Activated T-cell treated with anti-CD3 and anti-CD28 coated beads, Interleukin-2, amount 50 U/mL, for 72 hours (primary cell): ENCODE data around the gene ST6GALNAC4. TPM values are rescaled to one million over a fixed set of nuclear protein-coding genes. Genes with fewer than 3 reads are reported as not detected.
"Not testable (repeated sequence)": the region's sequence is repeated elsewhere in the genome, so short reads cannot be mapped to it uniquely, and the experiment has no call there.

Experiments
- ATAC-seq, 2 donors: fragments of 150-1000 bp; cut with Tn5 transposase; replicated peaks in 1 of 2; 2 replicates each; pipeline ENCODE4 v1.10.0; 2021; ENCODE audit warnings: moderate library complexity in 2 of 2, mild to moderate bottlenecking in 1 of 2
- DNase-seq, 2 donors: peaks; one replicate each; pipeline ENCODE4 v3.0.0; 2021 to 2022; ENCODE audit warnings: mixed read lengths in 1 of 2
- H3K27ac Mint-ChIP-seq: one replicate; pipeline ENCODE4 v1.8.0; 2022; ENCODE audit warnings: mild to moderate bottlenecking, moderate library complexity, mixed read lengths
- H3K27me3 Mint-ChIP-seq: one replicate; pipeline ENCODE4 v1.8.0; 2022; ENCODE audit warnings: low read depth, mixed read lengths
- H3K36me3 Mint-ChIP-seq, 2 donors: one replicate each; pipeline ENCODE4 v1.8.0; 2022; ENCODE audit warnings: mixed read lengths in 2 of 2, mild to moderate bottlenecking in 1 of 2; ENCODE audit not compliant: insufficient read depth in 2 of 2
- H3K4me1 Mint-ChIP-seq: one replicate; pipeline ENCODE4 v1.8.0; 2022; ENCODE audit warnings: low read depth, mixed read lengths
- H3K4me3 Mint-ChIP-seq, 2 donors: one replicate each; pipeline ENCODE4 v1.8.0; 2022; ENCODE audit warnings: mild to moderate bottlenecking in 2 of 2, mixed read lengths in 2 of 2, moderate library complexity in 2 of 2
- H3K9me3 Mint-ChIP-seq, 2 donors: one replicate each; pipeline ENCODE4 v1.8.0; 2022; ENCODE audit warnings: mixed read lengths in 2 of 2
- total RNA-seq, 2 donors: library from RNA; stranded (reverse); gene quantifications; one replicate each; pipeline ENCODE4 v1.2.3, GENCODE V29; 2022

ST6GALNAC4 gene
- total RNA-seq, 2 donors from 2014 or later: 28.1 to 30.5 TPM

DNA sequence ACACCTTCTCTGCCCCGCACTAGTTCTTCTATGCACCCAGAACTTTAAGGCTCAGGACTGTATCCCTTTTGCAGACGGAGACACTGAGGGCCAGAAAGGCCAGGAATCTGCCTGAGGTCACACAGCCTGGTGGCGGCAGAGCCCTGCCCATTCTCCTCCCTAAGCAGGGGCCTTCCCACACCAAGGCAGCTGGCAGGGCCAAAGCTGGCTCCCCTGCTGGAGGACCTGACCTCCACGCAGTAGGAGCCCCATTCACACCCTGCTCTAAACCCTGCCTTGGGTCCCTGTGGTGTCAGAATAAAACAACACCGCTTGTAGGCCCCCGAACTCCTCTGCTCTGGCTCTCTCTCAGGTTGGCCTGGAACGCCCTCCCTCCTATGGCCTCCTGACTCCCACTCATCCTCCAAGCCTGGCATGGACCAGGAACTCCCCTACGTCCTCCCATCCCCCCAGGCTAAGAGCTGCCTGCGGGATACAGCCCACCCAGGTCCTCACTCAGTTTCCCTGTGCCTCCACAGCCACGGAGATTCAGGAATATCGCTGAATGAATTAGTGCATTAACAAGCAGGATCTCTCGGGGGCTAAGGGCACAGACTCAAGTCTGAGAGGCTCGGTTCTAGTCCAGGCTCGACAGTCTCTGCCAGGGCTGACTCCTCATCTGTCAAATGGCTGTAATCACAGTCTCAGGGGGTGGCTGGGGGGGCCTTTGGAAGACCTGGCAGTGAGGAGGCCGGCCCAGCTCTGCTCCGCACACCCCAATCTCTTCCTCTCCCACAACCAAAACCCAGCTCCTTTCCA is 20.2 kb downstream of the ST6GALNAC4 start:
- H3K4me1 Mint-ChIP-seq: peaks cover 14% of the 10 kb centered on the region
- H3K27me3 Mint-ChIP-seq: no peaks in the 10 kb centered on the region
- H3K27ac Mint-ChIP-seq: no peak overlapping the region
- peaks cover 0 to 2% of the 10 kb centered on the region in 2 donors for H3K9me3 Mint-ChIP-seq
- H3K36me3 Mint-ChIP-seq: peaks cover 21 to 37% of the 10 kb centered on the region in 2 donors
- DNase-seq (no peak), ATAC-seq (no peak)
- no peak overlapping the region for H3K4me3 Mint-ChIP-seq

DNA sequence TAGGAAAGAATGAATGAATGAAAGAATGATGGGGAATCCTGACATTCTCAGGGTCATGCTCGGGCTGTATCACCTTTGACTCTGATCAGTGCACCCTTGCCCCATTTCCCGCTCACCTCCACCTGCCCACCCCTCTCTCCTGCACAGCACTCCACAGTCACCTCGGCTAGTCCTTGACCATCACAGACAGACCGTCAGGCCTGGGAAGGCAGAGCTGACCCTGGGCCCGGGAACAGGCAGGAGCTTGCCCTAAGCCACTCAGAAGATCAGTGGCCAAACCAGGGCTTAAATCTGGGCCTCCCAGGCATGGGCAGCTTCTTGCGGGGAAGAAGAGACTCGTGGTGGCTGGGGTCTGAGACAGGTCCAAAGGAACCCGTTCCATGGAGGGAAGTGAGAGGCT is 21.0 kb downstream of the ST6GALNAC4 start:
- Mint-ChIP-seq H3K27ac (no peak overlapping the region), H3K9me3 (peaks cover 0 to 2% of the 10 kb centered on the region in 2 donors), H3K4me1 (peaks cover 14% of the 10 kb centered on the region), H3K36me3 (peaks cover 24 to 43% of the 10 kb centered on the region in 2 donors), H3K4me3 (no peak overlapping the region), H3K27me3 (no peaks in the 10 kb centered on the region)
- ATAC-seq: no peak
- no peak for DNase-seq

DNA sequence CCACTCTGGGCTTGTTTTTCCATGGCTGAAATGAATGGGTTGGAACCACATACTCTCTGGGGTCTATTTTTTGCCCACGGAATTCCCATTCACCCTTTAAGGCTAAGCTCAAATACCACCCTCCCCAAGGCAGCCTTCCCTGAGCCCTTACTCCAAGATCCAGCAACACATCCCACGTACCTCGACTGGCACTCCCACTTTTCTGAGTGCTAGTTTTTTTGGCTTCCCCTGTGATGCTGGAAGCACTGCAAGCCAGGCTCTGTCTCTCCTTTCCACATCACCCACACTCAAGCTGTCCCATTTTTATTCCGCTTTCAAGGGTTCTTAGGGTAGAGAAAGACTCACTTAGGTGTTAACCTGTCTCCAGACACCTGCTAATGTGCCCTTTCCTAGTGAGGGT is 23.4 kb downstream of the ST6GALNAC4 start:
- Mint-ChIP-seq H3K4me3 (no peak overlapping the region), H3K9me3 (peaks cover 0 to 2% of the 10 kb centered on the region in 2 donors), H3K4me1 (peaks cover 10% of the 10 kb centered on the region), H3K27me3 (no peaks in the 10 kb centered on the region), H3K27ac (no peak overlapping the region), H3K36me3 (peaks cover 23 to 47% of the 10 kb centered on the region in 2 donors)
- no peak for ATAC-seq
- DNase-seq: no peak

DNA sequence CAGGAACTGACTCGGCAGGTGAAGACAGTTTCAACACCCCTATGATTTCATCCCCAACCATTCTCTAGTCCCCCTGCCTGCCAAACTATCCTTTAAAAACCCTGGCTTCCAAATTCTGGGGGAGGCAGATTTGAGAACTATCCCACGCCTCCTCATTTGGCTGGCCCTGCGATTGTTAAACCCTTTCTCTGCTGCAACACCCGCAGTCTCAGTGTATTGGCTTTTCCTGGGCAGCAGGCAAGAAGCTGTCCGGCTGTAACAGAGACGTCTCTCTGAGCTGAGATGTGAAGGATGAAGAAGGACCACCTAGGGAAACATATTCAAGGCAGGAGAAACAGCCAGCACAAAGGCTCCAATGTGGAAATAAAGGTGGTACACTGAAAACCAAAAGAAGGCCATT is 24.0 kb downstream of the ST6GALNAC4 start:
- Mint-ChIP-seq H3K9me3 (peaks cover 0 to 2% of the 10 kb centered on the region in 2 donors), H3K27me3 (no peaks in the 10 kb centered on the region), H3K4me1 (peaks cover 8% of the 10 kb centered on the region), H3K36me3 (peaks cover 23 to 47% of the 10 kb centered on the region in 2 donors), H3K27ac (peak overlapping the region; percentile 8), H3K4me3 (no peak overlapping the region)
- no peak for DNase-seq
- ATAC-seq: no peak

DNA sequence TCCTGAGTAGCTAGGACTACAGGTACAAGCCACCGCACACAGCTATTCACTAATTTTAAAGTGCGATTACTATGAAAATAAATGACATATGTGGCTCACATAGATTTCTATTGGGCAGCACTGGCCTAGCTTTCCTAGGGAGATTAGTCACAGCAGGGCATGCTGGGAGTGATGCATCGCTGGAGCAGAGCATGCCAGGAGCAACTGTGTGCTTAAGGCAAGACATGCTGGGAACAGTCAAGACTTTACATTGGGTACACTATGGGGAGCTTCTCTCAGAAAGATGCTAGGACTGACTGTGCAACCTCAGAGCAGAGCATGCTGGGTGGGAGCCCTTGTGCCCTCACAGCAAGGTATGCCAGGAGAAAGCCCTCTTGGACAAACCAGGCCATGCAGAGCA is 26.8 kb downstream of the ST6GALNAC4 start:
- DNase-seq: no peak
- Mint-ChIP-seq H3K9me3 (peaks cover 0 to 2% of the 10 kb centered on the region in 2 donors), H3K4me1 (peaks cover 6% of the 10 kb centered on the region), H3K27ac (no peak overlapping the region), H3K27me3 (no peaks in the 10 kb centered on the region), H3K36me3 (peaks cover 24 to 41% of the 10 kb centered on the region in 2 donors), H3K4me3 (no peak overlapping the region)
- ATAC-seq: no peak

DNA sequence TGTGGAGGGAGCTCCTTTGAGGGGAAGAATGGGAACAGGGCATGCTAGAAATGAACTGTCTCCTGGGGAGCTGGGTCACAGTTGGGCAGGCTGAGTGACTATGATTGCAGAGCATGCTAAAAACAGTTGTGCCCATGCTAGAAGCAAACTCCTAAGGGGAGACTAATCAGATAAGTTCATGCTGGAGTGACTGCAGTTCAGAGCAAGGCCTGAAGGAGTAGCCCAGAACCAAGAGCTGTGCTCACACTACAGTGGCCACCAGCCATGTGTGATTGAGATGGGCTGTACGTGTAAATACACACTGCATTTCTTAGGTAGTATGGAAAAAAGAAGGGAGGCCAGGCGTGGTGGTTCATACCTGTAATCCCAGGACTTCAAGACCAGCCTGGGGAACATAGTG is 29.0 kb downstream of the ST6GALNAC4 start:
- Mint-ChIP-seq H3K9me3 (no peaks in the 10 kb centered on the region), H3K36me3 (peaks cover 9 to 26% of the 10 kb centered on the region in 2 donors), H3K27ac (no peak overlapping the region), H3K27me3 (no peaks in the 10 kb centered on the region), H3K4me1 (peaks cover 6% of the 10 kb centered on the region), H3K4me3 (no peak overlapping the region)
- ATAC-seq (peak in 1 of 2 donors; percentile 18), DNase-seq (no peak)

DNA sequence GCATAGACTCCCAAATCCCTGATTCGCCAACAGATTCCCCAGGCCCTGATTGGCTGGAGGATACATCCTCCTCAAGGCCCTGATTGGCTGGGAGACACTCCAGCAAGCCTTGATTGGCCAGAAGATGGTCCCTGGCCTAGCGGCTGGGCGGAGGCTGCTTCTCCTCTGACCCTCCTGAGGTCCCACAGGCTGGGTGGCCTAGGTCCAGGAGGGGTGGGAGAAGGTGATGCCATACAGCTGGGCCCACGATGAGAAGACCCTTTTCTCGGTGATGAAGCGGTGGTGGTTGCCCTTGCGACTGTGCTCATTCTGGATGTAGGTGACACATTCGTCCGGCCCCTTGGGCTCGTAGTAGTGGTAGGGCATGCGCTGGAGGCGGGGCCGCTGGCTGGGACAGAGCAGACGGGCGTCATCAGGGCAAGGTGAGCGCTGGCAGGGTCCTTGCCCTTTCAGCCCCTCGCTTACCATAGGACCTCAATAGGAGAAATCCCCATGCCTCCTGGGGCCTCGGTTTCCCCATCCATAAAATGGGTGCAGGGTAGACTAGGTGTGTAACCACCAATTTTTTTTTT is 30.4 kb downstream of the ST6GALNAC4 start:
- Mint-ChIP-seq H3K27ac (no peak overlapping the region), H3K36me3 (peaks cover 6 to 25% of the 10 kb centered on the region in 2 donors), H3K4me3 (no peak overlapping the region), H3K27me3 (no peaks in the 10 kb centered on the region), H3K4me1 (peaks cover 6% of the 10 kb centered on the region), H3K9me3 (no peaks in the 10 kb centered on the region)
- DNase-seq (no peak), ATAC-seq (no peak)

DNA sequence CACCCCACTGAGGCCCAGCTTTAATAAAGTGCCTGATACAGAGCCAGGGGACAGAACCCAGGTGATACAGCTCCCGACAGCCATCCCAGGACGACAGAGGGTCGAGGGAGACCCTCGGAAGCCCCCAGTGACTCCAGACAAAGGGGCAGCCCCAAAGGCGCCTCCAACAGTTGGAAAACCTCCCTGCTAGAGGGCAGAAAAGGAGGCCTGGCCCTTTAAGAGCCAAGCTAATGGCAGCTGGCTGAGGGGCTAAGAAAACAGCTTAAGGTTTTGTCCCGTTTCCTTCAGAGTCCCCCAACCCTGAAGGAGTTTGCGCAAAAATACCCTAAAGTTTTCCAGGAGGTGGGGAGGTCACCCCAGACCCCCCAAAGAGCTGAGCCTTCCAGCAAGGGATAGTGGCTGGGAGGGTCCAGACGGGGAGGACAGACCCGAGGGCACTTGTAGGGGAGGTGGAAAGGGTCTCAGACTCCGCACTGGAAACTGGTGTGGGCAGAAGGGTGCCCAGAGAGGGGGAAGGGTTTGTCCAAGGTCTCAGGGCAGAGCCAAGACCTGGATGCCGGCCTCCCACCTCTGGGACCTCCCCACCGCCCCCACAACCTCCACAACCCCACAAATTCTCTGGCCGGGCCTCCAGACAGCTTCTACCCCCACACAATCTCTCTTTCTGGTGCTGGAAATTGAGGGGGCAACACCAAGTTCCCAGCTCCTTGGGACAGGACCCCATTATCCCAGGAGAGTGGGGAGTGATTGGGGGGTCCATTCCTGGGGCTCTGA is 31.1 kb downstream of the ST6GALNAC4 start:
- no peak overlapping the region for H3K27ac Mint-ChIP-seq
- peaks cover 6 to 20% of the 10 kb centered on the region in 2 donors for H3K36me3 Mint-ChIP-seq
- H3K9me3 Mint-ChIP-seq: no peaks in the 10 kb centered on the region
- H3K4me3 Mint-ChIP-seq: no peak overlapping the region
- DNase-seq (no peak), ATAC-seq (no peak)
- H3K27me3 Mint-ChIP-seq: no peaks in the 10 kb centered on the region
- peaks cover 6% of the 10 kb centered on the region for H3K4me1 Mint-ChIP-seq

DNA sequence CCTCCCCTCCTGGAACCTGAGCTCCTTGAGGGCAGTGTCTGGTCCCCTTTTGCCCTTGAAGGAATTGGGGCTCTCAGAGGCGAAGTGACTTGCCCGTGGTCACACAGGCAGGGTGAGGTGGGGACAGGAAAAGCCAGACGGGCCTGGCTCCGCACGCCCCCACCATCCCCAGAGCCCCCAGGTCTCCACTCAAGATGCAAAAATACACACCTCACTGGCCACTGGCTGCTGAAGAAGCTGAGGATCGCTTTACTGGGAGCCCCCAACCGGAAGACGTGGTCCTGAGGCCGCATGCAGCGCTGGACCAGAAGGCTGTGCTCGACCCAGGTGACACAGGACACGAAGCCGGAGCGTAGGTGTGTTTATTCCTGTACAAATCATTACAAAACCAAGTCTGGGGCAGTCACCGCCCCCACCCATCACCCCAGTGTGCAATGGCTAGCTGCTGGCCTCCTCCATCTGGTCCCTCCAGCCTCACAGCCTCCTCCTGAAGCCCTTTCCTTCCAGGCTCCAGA is 31.8 kb downstream of the ST6GALNAC4 start:
- no peaks in the 10 kb centered on the region for H3K9me3 Mint-ChIP-seq
- no peak overlapping the region for H3K4me3 Mint-ChIP-seq
- no peaks in the 10 kb centered on the region for H3K27me3 Mint-ChIP-seq
- peaks cover 6 to 17% of the 10 kb centered on the region in 2 donors for H3K36me3 Mint-ChIP-seq
- peaks cover 6% of the 10 kb centered on the region for H3K4me1 Mint-ChIP-seq
- H3K27ac Mint-ChIP-seq: no peak overlapping the region
- DNase-seq (no peak), ATAC-seq (no peak)

DNA sequence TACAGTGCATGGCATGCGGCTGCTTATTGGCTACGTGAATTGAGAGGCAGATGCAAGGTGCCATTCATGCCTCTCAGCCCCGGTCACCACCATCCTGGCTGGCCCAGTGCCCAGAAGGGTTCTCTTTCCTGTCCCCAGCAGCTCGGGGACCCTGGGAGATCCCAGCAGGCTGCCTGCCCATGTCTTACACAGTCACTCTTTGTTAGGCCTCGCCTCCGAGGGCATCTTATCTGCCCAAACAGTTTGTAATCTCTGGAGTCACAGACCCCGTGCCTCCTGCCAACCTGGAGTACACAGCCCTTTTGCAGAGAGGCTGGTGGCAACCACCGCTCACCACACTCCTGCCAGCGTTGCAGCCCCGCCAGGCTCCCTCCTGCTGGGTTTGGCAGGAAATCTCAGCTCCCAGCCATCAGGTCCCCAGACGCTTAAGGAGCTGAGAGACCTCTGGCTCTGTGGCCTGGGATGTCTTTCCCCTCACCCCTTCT is 32.4 kb downstream of the ST6GALNAC4 start:
- H3K27ac Mint-ChIP-seq: peak overlapping the region; percentile 4
- no peaks in the 10 kb centered on the region for H3K27me3 Mint-ChIP-seq
- H3K4me3 Mint-ChIP-seq: no peak overlapping the region
- H3K36me3 Mint-ChIP-seq: peaks cover 6 to 15% of the 10 kb centered on the region in 2 donors
- peaks cover 6% of the 10 kb centered on the region for H3K4me1 Mint-ChIP-seq
- no peaks in the 10 kb centered on the region for H3K9me3 Mint-ChIP-seq
- no peak for DNase-seq
- no peak for ATAC-seq

DNA sequence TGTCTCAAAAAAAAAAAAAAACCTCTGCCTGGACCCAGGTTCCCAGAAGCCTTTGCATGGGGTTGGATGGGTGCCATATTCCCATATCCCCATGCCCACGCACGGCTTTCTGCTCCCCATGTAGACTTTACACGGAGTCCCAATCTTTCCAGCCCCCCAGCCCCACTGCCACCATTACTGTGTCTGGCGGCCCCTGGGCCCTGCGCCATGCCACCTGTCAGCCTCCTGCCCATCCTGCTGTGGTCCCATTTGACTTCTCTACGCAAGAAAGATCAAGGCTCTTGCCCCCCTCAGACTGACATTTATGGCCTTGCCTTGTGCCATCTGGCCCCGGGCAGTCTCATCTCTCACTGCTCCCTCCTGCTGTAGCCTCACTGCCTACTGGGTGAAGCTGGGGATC is 32.9 kb downstream of the ST6GALNAC4 start:
- no peaks in the 10 kb centered on the region for H3K9me3 Mint-ChIP-seq
- peak overlapping the region; percentile 4 for H3K27ac Mint-ChIP-seq
- H3K4me3 Mint-ChIP-seq: no peak overlapping the region
- H3K4me1 Mint-ChIP-seq: peaks cover 6% of the 10 kb centered on the region
- DNase-seq (no peak), ATAC-seq (no peak)
- no peaks in the 10 kb centered on the region for H3K27me3 Mint-ChIP-seq
- peaks cover 6 to 15% of the 10 kb centered on the region in 2 donors for H3K36me3 Mint-ChIP-seq

DNA sequence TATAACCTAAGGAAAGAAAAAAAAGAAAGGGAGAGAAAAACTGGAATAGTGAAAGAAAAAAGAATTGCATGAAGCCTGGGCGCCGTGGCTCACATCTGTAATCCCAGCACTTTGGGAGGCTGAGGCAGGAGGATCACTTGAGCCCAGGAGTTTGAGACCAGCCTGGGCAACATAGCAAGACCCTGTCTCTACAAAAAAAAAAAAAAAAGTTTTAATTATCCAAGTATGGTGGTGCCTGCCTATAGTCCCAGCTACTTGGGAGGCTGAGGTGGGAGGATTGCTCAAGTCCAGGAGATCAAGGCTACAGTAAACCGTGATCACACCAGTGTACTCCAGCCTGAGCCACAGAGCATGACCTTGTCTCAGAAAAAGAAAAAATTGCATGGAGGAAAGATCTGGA is 35.1 kb downstream of the ST6GALNAC4 start:
- H3K27ac Mint-ChIP-seq, H3K27me3 Mint-ChIP-seq, ATAC-seq: not testable (repeated sequence)

DNA sequence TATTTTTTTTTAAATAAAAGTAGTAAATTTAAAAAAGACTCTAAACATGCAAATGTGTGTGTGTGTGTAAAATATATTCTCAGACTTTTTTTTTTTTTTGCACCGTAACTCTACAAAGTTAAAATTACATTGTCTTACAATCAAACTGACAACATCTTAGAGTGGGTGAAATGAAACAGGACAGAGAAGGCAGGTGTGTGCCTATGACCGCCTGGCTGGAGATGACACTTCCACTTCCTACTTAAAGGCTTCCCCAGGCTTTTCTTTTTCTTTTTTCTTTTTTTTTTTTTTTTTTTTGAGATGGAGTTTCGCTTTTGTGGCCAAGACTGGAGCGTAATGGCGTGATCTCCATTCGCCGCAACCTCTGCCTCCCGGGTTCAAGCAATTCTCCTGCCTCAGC is 36.7 kb downstream of the ST6GALNAC4 start:
- H3K36me3 Mint-ChIP-seq: peaks cover 1 to 7% of the 10 kb centered on the region in 2 donors
- H3K27me3 Mint-ChIP-seq: peaks cover 8% of the 10 kb centered on the region
- H3K4me1 Mint-ChIP-seq: no peaks in the 10 kb centered on the region
- H3K27ac Mint-ChIP-seq: no peak overlapping the region
- H3K4me3 Mint-ChIP-seq: no peak overlapping the region
- no peaks in the 10 kb centered on the region for H3K9me3 Mint-ChIP-seq
- ATAC-seq (no peak), DNase-seq (no peak)

More for the DNA sequence above, 35.1 kb downstream of the ST6GALNAC4 start:
- DNase-seq, H3K4me1 Mint-ChIP-seq, H3K9me3 Mint-ChIP-seq, H3K4me3 Mint-ChIP-seq: not testable (repeated sequence)
- H3K36me3 Mint-ChIP-seq: peaks cover 3 to 10% of the 10 kb centered on the region in 2 donors
